Coronary artery (tissue), 2 donors: Measurements from ENCODE around the gene GPBP1L1.

Experiments used
- DNase-seq: peaks from one replicate; pipeline ENCODE4 v3.0.0-alpha.2; 2017; ENCODE audit warnings: low spot score
- H3K27ac ChIP-seq, 2 donors: fragments of 200-600 bp; sonication (generic); one replicate each; pipeline ENCODE4 v1.5.1; 2016 to 2019
- H3K4me3 ChIP-seq: fragments of 200-600 bp; sonication (generic); 2 replicates; pipeline ENCODE4 v1.5.1; 2016; ENCODE audit warnings: mild to moderate bottlenecking, moderate library complexity
- TF ChIP-seq, protein P1 (sequence below): fragments of 200-600 bp; sonication (generic); IDR thresholded peaks from one replicate; pipeline ENCODE4 v1.5.1; 2019; ENCODE audit warnings: antibody characterized with exemption

GPBP1L1 gene

DNA sequence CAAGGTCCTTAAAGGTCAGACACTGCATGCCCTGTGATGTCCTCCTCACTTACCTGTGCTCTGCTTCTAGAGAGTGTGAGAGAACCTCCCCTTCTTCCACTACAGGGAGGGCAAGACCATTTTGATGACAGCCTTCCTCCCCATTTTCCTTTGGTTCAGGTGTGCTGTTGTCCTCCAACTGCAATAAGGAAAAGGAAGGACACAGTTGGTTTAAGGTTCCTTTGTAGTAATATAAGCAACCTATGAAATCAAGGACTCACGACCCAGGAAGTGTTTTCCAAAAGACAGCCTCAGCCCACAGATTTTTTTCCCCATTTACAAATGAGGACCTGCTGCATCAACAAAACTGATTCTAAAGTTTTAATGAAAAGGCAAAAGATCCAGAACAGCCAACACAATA, 55.9 kb downstream of the GPBP1L1 start:
- TF ChIP-seq, protein P1, sequence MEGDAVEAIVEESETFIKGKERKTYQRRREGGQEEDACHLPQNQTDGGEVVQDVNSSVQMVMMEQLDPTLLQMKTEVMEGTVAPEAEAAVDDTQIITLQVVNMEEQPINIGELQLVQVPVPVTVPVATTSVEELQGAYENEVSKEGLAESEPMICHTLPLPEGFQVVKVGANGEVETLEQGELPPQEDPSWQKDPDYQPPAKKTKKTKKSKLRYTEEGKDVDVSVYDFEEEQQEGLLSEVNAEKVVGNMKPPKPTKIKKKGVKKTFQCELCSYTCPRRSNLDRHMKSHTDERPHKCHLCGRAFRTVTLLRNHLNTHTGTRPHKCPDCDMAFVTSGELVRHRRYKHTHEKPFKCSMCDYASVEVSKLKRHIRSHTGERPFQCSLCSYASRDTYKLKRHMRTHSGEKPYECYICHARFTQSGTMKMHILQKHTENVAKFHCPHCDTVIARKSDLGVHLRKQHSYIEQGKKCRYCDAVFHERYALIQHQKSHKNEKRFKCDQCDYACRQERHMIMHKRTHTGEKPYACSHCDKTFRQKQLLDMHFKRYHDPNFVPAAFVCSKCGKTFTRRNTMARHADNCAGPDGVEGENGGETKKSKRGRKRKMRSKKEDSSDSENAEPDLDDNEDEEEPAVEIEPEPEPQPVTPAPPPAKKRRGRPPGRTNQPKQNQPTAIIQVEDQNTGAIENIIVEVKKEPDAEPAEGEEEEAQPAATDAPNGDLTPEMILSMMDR, result no peak
- H3K4me3 ChIP-seq, result no peak overlapping the region
- no peak for DNase-seq
- no peak overlapping the region for H3K27ac ChIP-seq

GRCh38 chr1:45629035-45629434, 57.3 kb downstream of the GPBP1L1 start:
- DNase-seq, result no peak
- no peak overlapping the region for H3K4me3 ChIP-seq
- TF ChIP-seq, protein P1, result no peak
- H3K27ac ChIP-seq, result no peak overlapping the region

- TF ChIP-seq, protein P1, result no peak
- peak within 1 kb of the TSS in 1 of 2 donors; percentile 72 for H3K27ac ChIP-seq
- DNase-seq, result no peak
- peak within 1 kb of the TSS; percentile 32 for H3K4me3 ChIP-seq
These were observed 62.4 kb downstream of the GPBP1L1 start, which contains the start of gene CCDC17 for GRCh38 chr1:45623972-45624371. Gene CCDC17 (minus strand): TSS chr1:45624054. CDS start chr1:45623909, 145 bp downstream.

DNA sequence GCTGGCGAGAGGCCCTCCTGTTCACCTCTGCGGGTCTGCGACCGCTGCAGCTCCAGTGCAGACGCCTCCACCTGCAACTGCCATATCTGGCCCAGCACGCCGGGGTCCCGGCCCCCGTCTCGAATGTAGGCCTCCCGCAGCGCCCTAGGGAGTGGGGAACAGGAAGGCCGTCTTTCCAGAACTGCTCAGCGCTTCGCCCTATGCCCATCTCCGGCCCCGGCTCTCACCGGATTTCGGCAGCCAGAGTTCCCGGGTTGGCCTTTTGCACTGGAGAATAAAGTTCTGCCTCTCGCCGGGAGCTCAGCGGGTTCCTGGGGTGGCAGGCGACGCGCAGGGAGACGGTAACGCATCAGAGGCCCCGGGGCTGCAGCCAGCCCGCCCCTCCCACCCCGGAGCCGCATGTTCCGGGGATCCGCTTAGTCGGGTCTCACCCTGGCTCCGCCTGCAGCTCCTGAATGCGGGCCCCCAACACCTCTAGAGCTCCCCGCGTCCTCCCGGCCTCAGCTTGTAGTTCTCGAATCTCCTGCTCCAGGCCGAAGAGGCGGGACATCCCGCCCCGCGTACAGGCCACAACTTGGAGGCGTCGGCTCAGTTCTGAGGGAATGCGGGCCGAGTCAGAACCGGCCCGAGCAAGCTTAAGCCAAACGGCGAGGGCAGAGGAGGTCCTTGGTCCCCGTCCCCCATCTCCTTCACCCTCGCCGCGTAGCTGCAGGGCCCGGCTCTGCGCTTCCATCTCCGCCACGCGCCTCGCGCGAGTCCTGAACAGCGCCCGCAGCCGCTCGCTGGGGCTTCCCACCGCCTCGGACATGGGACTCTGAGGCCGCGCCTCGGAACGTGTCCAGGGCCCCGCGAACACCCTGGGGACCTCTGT, 63.6 kb downstream of the GPBP1L1 start:
- Histone ChIP-seq H3K27ac (peak overlapping the region in 1 of 2 donors; percentile 72), H3K4me3 (peak overlapping the region; percentile 32)
- peak; percentile 75 for DNase-seq
- TF ChIP-seq, protein P1, result no peak

- TF ChIP-seq, protein P1, result no peak
- H3K27ac ChIP-seq, result peak overlapping the region in 1 of 2 donors; percentile 72
- H3K4me3 ChIP-seq, result peak overlapping the region; percentile 32
- no peak for DNase-seq
These were observed 64.3 kb downstream of the GPBP1L1 start for GRCh38 chr1:45621895-45622523.

- Histone ChIP-seq H3K4me3 (no peak overlapping the region), H3K27ac (peak overlapping the region in 1 of 2 donors; percentile 72)
- TF ChIP-seq, protein P1, result no peak
- DNase-seq, result no peak
These were observed 64.9 kb downstream of the GPBP1L1 start for GRCh38 chr1:45621501-45621836.
